Heart left ventricle (tissue), 16 donors: ENCODE results near the gene UBE2Q2. TPM values are rescaled to one million over a fixed set of nuclear protein-coding genes. Genes with fewer than 3 reads are reported as not detected.

Source experiments
- ATAC-seq, 4 donors: fragments of 200-7000 bp; cut with Tn5 transposase; one replicate each; pipeline ENCODE4 v1.9.1; 2020 to 2022; ENCODE audit warnings: moderate library complexity in 4 of 4, mild to moderate bottlenecking in 3 of 4, moderate number of reproducible peaks in 1 of 4
- DNase-seq, 5 donors: peaks; one replicate each; pipeline ENCODE4 v3.0.0-alpha.2; 2020
- H3K27ac ChIP-seq, 12 donors: fragments of 200-600 bp; sonication (generic) in 4 of 12; one replicate each; pipeline versions ENCODE4 v1.5.0 to v1.8.0; 2016 to 2022; ENCODE audit warnings: mild to moderate bottlenecking in 2 of 12
- H3K27me3 ChIP-seq, 9 donors: fragments of 200-600 bp; sonication (generic) in 2 of 9; one replicate each; pipeline versions ENCODE4 v1.5.1 to v1.8.0; 2016 to 2022; ENCODE audit warnings: mild to moderate bottlenecking in 3 of 9
- H3K36me3 ChIP-seq, 9 donors: fragments of 200-600 bp; sonication (generic) in 2 of 9; one replicate each; pipeline versions ENCODE4 v1.5.0 to v1.8.0; 2018 to 2022; ENCODE audit warnings: mild to moderate bottlenecking in 2 of 9
- H3K4me1 ChIP-seq, 12 donors: fragments of 200-600 bp; sonication (generic) in 4 of 12; one replicate each; pipeline versions ENCODE4 v1.5.0 to v1.8.0; 2016 to 2022; ENCODE audit warnings: mild to moderate bottlenecking in 3 of 12
- H3K4me3 ChIP-seq, 12 donors: fragments of 200-600 bp; sonication (generic) in 4 of 12; one replicate each; pipeline versions ENCODE4 v1.5.0 to v1.8.0; 2017 to 2022; ENCODE audit warnings: mild to moderate bottlenecking in 9 of 12, moderate library complexity in 4 of 12
- H3K9me3 ChIP-seq, 12 donors: fragments of 200-600 bp; sonication (generic) in 4 of 12; one replicate each; pipeline versions ENCODE4 v1.5.0 to v1.8.0; 2016 to 2022; ENCODE audit warnings: mild to moderate bottlenecking in 1 of 12
- CTCF ChIP-seq, 12 donors: fragments of 200-600 bp; sonication (generic) in 4 of 12; IDR thresholded peaks; one replicate each; pipeline versions ENCODE4 v1.5.0 to v1.8.0; 2018 to 2022; ENCODE audit warnings: antibody characterized with exemption in 12 of 12, mild to moderate bottlenecking in 5 of 12
- POLR2A ChIP-seq, 2 donors: fragments of 450-650 bp; IDR thresholded peaks; one replicate each; pipeline ENCODE4 v1.6.1; 2017; ENCODE audit warnings: antibody characterized with exemption in 2 of 2, mild to moderate bottlenecking in 2 of 2, moderate library complexity in 2 of 2
- WGBS, 4 donors: extraction: QIAGEN DNeasy Blood & Tissue Kit in 2 of 4; methylation state at CpG; one replicate each; pipeline versions ENCODE4 v1.1.5 to v1.1.7; 2013 to 2018; 5-methylcytosine and 5-hydroxymethylcytosine counted together
- intact Hi-C, 10 donors: fragments of 100-400 bp; cut with DNase I; formaldehyde crosslinking; loops; one replicate each; pipeline versions ENCODE4 v1.11.1 to v1.14.2; 2022
- polyA plus RNA-seq, 2 donors: library from polyadenylated mRNA; stranded (reverse); fragments of 200-250 nt; gene quantifications; one replicate each; pipeline ENCODE4 v1.2.3, GENCODE V29; 2013
- total RNA-seq, 9 donors: library from RNA; depleted of rRNA in 2 of 9; stranded (reverse); fragments of >200 nt in 2 of 9; fragmentation: NEBNext Ultra II Directional in 3 of 9; extraction: Animal tissue kit (Norgen Biotek cat#: 25700) in 3 of 9; gene quantifications; one replicate each; pipeline versions ENCODE4 v1.1.0 to v1.2.4, GENCODE V29; 2016 to 2023
- donor health status: ischemic (EF 13 %, LVEDD 7.1; RV severe dilation, severe dysfunction).
- donor health status: healthy with polysubstance abuse.
- donor health status: DM: no; HTN: yes; CAD: no.
- donor health status: DM: no; HTN: no; CAD: no.
- donor health status: ischemic (EF 25% LVEDD 6.9; RV normal size, moderate dysfunction).
- donor health status: ischemic (EF 25% LVEDD 5.7; RV mildly dilated, moderate dysfunction).
- donor health status: healthy.
- donor health status: DM: yes; HTN: yes; CAD: no.
- donor health status: ischemic (EF 35%, LVEDD 5.7; RV mildly dilated, moderate dysfunction).
- donor health status: nonischemic (EF 11% LVEDD 7.7; RV severe dilation, severe dysfunction).
- donor health status: DM: yes; HTN: yes; CAD: no.
- donor health status: PGD.
- donor health status: ischemic (EF 29% LVEDD 5.4; RV normal size, mild dysfunction).
- donor health status: nonischemic (EF 23%, LVEDD 6.1; RV moderate dilation, normal function).

The UBE2Q2 gene
- total and polyA plus RNA-seq, 11 donors = 13.6 to 39.4 (median 28.4) TPM

GRCh38 chr15:75929799-75930565, 86.7 kb downstream of the UBE2Q2 start:
- Histone ChIP-seq H3K27ac (no peak overlapping the region), H3K27me3 (no peaks in the 10 kb centered on the region), H3K9me3 (no peaks in the 10 kb centered on the region), H3K36me3 (peaks cover 0 to 61% (median 45%) of the 10 kb centered on the region in 9 donors), H3K4me3 (no peak overlapping the region), H3K4me1 (peaks cover 0 to 16% (median 8%) of the 10 kb centered on the region in 12 donors)
- no peak for ATAC-seq
- TF ChIP-seq CTCF (IDR thresholded peaks at IDR 0.05) = no peak
- TF ChIP-seq POLR2A (IDR thresholded peaks at IDR 0.05) = no peak
- no peak for DNase-seq
- whole genome bisulfite sequencing, 4 donors = 32 to 47% (median 39%) methylated on average over 5 of the region's 5 CpGs
- intact Hi-C loops = loop anchor here in 3 of 10 donors (10.0 kb wide), 2 partner anchors 115 to 205 kb away; a partner anchor contains a TSS

- intact Hi-C loops = no loop called here
- H3K4me1 ChIP-seq = peaks cover 0 to 8% (median 4%) of the 10 kb centered on the region in 12 donors
- no peaks in the 10 kb centered on the region for H3K9me3 ChIP-seq
- TF ChIP-seq CTCF (IDR thresholded peaks at IDR 0.05) (no peak), POLR2A (IDR thresholded peaks at IDR 0.05) (no peak)
- DNase-seq (no peak), ATAC-seq (no peak)
- H3K4me3 ChIP-seq = no peak overlapping the region
- no peak overlapping the region for H3K27ac ChIP-seq
- H3K27me3 ChIP-seq = no peaks in the 10 kb centered on the region
- H3K36me3 ChIP-seq = peaks cover 0 to 66% (median 52%) of the 10 kb centered on the region in 9 donors
- 83 to 92% (median 86%) methylated on average over 2 of the region's 2 CpGs for WGBS, 4 donors
Observed at GRCh38 chr15:75930866-75931265, 87.6 kb downstream of the UBE2Q2 start.

GRCh38 chr15:75942464-75942863, 99.2 kb downstream of the UBE2Q2 start:
- no peak overlapping the region for H3K27ac ChIP-seq
- H3K27me3 ChIP-seq = peaks cover 0 to 14% (median 0%) of the 10 kb centered on the region in 9 donors
- no peak overlapping the region for H3K4me3 ChIP-seq
- DNase-seq (no peak), ATAC-seq (no peak)
- no peak for TF ChIP-seq CTCF (IDR thresholded peaks at IDR 0.05)
- no peak for TF ChIP-seq POLR2A (IDR thresholded peaks at IDR 0.05)
- H3K9me3 ChIP-seq = peaks cover 0 to 9% (median 0%) of the 10 kb centered on the region in 12 donors
- WGBS, 4 donors = 53 to 63% (median 58%) methylated on average over 3 of the region's 3 CpGs
- no peaks in the 10 kb centered on the region for H3K4me1 ChIP-seq
- H3K36me3 ChIP-seq = peaks cover 0 to 5% (median 0%) of the 10 kb centered on the region in 9 donors
- intact Hi-C loops = no loop called here

GRCh38 chr15:75943246-75943645, 100.0 kb downstream of the UBE2Q2 start:
- DNase-seq (no peak), ATAC-seq (no peak)
- peaks cover 0 to 19% (median 0%) of the 10 kb centered on the region in 9 donors for H3K27me3 ChIP-seq
- peaks cover 0 to 3% (median 0%) of the 10 kb centered on the region in 9 donors for H3K36me3 ChIP-seq
- TF ChIP-seq POLR2A (IDR thresholded peaks at IDR 0.05) = no peak
- no peak for TF ChIP-seq CTCF (IDR thresholded peaks at IDR 0.05)
- no peaks in the 10 kb centered on the region for H3K4me1 ChIP-seq
- no peak overlapping the region for H3K4me3 ChIP-seq
- intact Hi-C loops = no loop called here
- no peak overlapping the region for H3K27ac ChIP-seq
- peaks cover 0 to 9% (median 0%) of the 10 kb centered on the region in 12 donors for H3K9me3 ChIP-seq
- 72 to 80% (median 76%) methylated on average over 5 of the region's 5 CpGs for WGBS, 4 donors
